ENCODE measurements around the gene HIVEP3.

DNA sequence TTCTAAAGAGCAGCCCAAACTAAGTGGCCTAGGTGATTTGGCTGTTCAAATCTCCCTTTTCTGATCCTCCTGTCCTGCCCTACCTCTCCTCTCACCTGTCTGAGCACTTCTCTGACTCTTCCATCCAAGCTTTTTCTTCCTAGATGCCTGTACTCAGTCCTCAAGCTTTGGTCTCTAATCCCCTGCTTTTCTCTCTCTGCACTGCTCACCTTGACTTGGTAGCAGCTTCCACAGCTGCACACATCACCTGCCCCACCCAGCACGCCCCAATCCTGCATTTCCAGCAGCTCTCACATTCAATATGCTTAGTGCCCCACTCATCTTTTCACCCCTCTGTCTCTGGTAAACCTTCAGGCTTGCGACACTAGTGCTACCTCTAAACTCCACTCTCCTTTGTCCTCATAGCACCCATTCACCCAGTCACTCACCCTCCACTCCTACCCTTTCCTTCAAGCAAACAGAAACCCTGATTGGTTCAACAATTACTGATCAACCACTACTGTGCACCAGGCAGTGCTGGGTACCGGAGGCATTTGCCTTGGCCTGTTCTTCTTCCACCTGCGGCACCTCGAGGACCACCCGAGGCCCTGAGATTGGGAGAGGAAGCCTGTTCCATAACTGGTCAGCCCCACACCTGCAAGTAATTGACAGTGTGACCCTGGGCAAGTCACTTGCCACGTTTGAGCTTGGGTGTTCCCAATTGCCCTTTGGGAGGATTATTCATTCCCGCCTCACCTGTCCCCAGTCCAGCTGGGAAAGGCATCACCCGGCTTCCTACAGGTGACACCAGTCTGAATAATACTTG is 298.2 kb downstream of the HIVEP3 start:
- TF ChIP-seq, protein P1, sequence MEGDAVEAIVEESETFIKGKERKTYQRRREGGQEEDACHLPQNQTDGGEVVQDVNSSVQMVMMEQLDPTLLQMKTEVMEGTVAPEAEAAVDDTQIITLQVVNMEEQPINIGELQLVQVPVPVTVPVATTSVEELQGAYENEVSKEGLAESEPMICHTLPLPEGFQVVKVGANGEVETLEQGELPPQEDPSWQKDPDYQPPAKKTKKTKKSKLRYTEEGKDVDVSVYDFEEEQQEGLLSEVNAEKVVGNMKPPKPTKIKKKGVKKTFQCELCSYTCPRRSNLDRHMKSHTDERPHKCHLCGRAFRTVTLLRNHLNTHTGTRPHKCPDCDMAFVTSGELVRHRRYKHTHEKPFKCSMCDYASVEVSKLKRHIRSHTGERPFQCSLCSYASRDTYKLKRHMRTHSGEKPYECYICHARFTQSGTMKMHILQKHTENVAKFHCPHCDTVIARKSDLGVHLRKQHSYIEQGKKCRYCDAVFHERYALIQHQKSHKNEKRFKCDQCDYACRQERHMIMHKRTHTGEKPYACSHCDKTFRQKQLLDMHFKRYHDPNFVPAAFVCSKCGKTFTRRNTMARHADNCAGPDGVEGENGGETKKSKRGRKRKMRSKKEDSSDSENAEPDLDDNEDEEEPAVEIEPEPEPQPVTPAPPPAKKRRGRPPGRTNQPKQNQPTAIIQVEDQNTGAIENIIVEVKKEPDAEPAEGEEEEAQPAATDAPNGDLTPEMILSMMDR (IDR thresholded peaks at IDR 0.05): no peak
- no peak for TF ChIP-seq POLR2A (IDR thresholded peaks at IDR 0.05)

Data from body of pancreas (tissue), 4 donors.